Endothelial cell of umbilical vein (primary cell): ENCODE results near the gene PAK4.
A peak's percentile ranks its signal among the peaks of the same experiment; 100 is the strongest.

ENCODE experiments used
- EZH2 ChIP-seq: IDR thresholded peaks from 2 replicates; pipeline ENCODE4 v1.6.1; 2012; ENCODE audit warnings: borderline replicate concordance, low read depth, mild to moderate bottlenecking, moderate library complexity, low read length, inconsistent platforms; ENCODE audit not compliant: severe bottlenecking
- POLR2A ChIP-seq: IDR thresholded peaks from 2 replicates; pipeline ENCODE4 v1.6.1; 2012; ENCODE audit warnings: low read depth, mild to moderate bottlenecking, control low read depth, low read length
- POLR2AphosphoS5 ChIP-seq: IDR thresholded peaks from 2 replicates; pipeline ENCODE4 v1.6.1; 2012; ENCODE audit warnings: low read depth, mild to moderate bottlenecking, control low read depth, low read length, moderate library complexity; ENCODE audit not compliant: insufficient read depth
- TF ChIP-seq, protein P1 (sequence below), 2 donors: IDR thresholded peaks; 1 replicate in 1 of 2; 2 replicates in 1 of 2; pipeline ENCODE4 v1.5.1; 2011; ENCODE audit warnings: low read length in 2 of 2, mild to moderate bottlenecking in 2 of 2, moderate library complexity in 2 of 2, control low read depth in 1 of 2, inconsistent platforms in 1 of 2, low read depth in 1 of 2; ENCODE audit not compliant: insufficient read depth in 1 of 2; ENCODE audit errors: extremely low read depth in 1 of 2

DNA sequence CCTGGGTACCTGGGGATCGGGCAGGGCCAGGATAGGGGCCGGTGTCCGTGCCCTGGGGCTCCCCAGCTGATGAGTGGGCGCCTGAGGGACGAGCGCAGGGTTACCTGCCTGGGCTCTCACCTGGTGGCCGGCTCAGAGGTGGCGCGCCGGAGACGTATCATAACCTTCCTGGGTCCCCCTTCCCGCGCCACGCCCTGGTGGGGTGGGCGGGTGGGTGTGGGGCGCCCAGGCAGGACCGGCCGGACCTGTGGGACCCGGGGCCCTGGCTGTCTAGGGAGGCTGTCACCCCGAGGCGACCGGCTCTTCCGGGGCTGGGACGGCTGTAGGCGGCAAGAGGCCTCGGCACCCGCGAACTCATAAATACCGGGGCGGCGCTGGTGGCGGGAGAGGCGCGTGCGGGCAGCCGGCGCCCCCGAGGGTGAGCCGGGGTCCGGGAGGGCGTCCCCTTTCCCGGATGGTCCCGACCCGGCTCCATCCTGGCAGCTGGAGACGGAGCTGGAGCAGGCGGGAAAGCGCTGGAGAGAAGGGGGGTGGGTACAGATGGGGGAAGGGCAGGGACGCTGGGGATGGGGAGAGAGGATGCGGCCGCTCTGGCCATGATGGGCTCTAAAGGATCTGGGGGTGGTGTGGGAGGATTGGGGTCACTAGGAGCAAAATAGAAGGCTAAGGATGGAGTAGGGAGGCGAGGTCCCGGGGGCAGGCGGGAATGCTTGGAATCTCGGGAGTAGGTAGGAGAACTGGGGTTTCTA, 41.4 kb upstream of the PAK4 start, which contains the start of gene ACP7:
- TF ChIP-seq EZH2: peak; percentile 39
- TF ChIP-seq, protein P1, sequence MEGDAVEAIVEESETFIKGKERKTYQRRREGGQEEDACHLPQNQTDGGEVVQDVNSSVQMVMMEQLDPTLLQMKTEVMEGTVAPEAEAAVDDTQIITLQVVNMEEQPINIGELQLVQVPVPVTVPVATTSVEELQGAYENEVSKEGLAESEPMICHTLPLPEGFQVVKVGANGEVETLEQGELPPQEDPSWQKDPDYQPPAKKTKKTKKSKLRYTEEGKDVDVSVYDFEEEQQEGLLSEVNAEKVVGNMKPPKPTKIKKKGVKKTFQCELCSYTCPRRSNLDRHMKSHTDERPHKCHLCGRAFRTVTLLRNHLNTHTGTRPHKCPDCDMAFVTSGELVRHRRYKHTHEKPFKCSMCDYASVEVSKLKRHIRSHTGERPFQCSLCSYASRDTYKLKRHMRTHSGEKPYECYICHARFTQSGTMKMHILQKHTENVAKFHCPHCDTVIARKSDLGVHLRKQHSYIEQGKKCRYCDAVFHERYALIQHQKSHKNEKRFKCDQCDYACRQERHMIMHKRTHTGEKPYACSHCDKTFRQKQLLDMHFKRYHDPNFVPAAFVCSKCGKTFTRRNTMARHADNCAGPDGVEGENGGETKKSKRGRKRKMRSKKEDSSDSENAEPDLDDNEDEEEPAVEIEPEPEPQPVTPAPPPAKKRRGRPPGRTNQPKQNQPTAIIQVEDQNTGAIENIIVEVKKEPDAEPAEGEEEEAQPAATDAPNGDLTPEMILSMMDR (IDR thresholded peaks at IDR 0.05; ENCODE audit: extremely low read depth in 1 of 2, insufficient read depth in 1 of 2, low read depth in 1 of 2, low read length in 2 of 2): no peak
- TF ChIP-seq POLR2AphosphoS5: no peak
- no peak for TF ChIP-seq POLR2A
